Fibroblast of skin of back (primary cell): Measurements from ENCODE around the gene HTR6.

ENCODE experiments used
- DNase-seq: peaks from one replicate; pipeline ENCODE4 v3.0.0-alpha.2; 2013

Gene HTR6

GRCh38 chr1:19725606-19726005 is 60.9 kb downstream of the HTR6 start:
- no peak for DNase-seq

- DNase-seq, result no peak
Observed at GRCh38 chr1:19728413-19729145, 63.9 kb downstream of the HTR6 start.

DNA sequence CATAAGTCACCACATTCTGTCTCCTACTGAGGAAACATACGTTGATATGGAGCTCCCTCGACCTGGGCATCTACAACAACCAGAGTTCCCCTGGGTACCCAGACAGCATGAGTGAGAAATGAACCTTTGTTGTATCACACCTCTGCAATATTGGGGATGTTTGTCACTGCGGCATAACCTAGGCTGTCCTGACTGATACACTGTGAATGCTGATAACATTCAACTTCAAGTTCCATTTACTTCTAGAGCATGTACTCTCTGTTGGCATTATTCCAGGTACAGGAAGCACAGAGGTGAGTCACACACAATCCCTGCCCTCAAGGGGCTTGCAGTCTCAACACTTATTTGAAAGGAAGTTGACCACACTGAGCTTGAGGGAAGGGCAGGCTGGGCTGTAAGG is 65.6 kb downstream of the HTR6 start:
- DNase-seq, result no peak
